HG02798 (cell line): ENCODE results near the gene TRAF2.

ENCODE experiments used
- ATAC-seq: cut with Tn5 transposase; IDR thresholded peaks from one replicate; pipeline ENCODE4 v1.9.1; 2021; ENCODE audit warnings: mild to moderate bottlenecking; ENCODE audit not compliant: unreplicated experiment, poor library complexity

The TRAF2 gene

DNA sequence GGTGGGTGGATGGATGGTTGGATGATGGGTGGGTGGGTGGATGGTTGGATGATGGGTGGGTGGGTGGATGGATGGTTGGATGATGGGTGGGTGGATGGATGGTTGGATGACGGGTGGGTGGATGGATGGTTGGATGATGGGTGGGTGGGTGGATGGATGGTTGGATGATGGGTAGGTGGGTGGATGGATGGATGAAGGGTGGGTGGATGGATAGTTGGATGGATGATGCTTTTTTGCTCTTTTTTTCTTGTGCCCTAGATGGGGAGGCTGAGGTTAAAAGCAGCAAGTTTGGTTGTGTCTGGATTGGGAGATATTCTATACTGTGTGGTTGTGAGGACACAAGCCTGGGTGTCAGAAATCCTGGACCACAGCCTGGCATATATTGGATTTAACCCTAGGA is 71.1 kb downstream of the TRAF2 start:
- no peak for ATAC-seq

DNA sequence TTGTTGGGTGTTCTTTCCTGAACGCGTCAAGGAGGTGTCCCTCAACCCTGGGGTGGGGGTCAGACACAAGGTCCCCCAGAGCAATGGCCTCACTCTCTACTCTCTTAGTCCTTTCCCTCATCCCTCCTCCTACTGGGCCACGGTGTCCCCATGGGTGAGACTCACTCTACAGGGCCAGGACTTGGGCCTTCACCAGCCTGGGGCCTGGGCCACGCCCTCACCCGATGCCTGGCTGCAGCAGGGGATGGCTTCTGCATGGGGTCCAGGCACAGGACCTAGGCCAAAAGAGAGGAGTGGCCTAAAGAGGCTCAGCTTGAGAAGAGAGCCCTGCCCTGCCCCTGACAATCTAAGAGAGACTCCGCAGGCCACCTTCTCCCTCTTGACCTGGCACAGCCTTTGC is 71.6 kb downstream of the TRAF2 start:
- ATAC-seq = no peak

DNA sequence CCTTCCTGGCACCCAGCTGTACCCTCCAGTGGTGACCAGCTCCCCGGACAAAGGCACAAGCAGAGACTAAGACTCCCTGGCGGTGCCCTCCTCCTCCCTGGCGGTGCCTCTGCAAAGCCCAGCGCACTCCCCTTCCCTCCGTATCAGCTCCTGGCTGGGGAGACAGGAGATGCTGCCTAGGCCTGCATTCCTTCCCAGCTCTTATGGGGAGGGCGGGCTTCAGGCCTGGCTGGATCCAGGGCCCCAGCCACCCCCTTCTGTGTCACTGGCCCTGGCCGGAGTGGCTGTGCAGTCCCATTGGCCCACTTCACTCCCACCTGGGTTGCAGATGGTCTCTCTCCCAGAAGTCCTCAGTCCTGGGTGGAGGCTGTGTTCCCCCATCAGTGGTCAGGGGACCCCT is 72.2 kb downstream of the TRAF2 start:
- ATAC-seq = no peak

DNA sequence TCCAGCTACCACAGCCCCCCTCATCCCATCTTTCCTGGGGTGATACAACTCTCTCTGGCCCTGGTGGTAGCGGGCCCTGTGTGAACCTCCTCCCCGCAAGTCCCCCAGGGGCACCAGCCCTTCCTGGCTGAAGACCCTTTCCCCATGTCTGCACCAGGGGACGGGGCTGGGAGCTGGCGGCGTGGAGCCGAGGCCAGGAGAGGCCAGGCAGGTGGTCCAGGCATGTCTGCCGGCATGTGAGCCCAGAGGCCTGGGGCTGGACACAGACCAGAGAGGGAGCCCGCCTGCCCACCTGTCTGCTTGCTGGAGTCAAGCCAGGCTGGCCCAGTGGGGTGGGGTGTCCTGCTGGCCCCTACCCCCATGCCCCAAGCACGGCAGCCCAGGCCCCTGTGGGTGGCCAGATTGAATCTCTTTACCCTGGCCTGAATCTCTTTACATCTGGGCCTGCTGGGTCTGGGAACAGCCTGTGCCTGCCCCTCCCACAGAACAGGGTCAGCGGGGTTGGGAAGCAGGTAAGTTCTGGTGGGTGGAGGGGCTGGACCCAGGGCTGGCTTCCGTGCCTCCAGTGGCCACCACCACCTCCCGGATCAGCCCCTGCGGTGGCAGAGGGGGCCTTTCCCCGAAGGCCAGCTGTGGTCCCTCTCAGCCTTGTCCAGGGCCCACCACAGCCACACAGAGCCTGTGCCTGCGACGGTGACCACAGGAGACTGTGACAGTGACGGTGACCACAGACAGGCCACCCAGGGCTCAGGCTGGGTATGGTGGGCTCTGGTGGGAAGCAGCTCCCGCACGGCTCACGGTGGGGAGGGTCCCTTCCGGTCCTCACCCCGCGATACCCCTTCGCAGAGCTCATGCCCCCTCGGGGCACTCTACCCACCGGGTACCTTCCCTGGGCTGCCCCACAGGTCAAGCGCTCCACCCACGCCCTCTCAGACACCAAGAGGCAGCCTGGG is 72.9 kb downstream of the TRAF2 start:
- no peak for ATAC-seq

DNA sequence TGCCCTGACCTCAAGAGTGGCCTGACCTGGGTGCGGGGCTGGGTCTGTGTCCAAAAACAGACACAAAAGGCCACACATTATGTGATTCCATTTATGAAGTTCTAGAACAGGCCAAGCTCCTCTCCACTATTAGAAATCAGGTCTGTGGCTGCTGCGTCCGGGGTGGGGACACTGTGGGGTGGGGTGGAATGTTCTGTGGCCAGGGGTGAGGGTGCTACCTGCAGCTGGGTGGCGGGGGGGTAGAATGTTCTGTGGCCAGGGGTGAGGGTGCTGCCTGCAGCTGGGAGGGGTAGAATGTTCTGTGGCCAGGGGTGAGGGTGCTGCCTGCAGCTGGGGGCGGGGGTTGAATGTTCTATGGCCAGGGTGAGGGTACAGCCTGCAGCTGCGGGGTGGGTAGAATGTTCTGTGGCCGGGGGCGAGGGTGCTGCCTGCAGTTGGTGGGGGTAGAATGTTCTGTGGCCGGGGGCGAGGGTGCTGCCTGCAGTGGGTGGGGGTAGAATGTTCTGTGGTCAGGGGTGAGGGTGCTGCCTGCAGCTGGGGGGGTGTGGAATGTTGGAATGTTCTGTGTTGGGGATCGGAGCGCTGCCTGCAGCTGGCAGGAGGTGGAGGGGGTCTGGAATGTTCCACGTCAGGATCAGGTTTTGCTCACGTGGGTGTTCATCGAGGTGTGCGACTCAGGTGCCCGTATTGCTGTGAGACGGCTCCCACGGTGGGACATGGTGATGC is 74.1 kb downstream of the TRAF2 start:
- ATAC-seq = no peak

DNA sequence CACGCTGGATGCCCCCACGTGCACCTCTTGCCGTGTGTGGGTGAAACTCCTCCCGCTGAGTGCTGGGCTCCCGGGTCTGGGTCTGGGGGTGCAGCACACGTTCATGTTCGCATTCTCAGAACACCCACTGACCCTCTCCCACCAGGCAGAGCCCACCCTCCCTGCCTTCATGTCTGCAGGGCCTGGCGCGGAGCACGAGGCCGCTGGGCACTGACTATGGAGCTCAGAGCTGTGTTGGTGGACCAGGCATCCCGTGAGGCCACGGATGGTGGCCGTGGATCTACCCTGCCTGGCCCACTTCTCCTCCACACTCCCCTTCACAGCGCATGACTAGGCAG is 74.6 kb downstream of the TRAF2 start:
- no peak for ATAC-seq

DNA sequence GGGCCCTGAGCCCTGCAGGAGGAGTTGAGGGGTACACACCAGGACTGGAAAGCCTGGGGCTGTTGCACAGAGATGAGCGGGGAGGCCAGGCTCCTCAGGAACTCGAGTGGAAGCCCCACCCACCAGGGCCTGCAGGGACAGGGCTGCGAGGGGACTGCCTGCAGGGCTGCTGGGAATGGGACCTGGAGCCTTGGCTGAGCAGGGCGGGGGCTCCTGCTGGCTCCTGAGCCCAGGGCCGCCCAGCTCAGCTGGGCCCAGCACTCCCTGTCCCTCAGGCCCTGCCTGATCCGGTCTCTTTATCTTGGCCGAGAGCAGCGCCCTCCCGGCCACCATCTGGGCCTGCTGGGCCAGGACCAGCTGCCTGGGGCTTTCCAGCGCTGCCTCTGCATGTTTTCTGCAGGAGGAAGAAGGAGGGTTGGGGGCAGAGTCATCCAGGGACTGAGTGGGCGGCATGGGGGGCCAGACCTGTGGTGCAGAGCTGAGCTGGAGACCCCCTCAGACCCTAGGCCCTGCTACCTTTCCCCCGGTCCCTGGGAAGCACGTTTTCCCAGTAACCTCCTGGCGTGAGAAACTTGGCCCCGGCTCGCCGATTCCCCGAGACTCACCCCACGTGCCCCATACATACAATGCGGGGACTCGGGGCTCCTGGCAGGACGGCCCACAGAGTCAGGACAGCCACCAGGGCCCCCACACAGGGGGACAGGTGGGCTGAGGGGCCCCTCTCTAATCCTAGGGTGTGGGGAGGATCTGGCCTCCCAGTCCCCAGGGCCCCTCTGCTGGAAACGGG is 75.2 kb downstream of the TRAF2 start:
- no peak for ATAC-seq

DNA sequence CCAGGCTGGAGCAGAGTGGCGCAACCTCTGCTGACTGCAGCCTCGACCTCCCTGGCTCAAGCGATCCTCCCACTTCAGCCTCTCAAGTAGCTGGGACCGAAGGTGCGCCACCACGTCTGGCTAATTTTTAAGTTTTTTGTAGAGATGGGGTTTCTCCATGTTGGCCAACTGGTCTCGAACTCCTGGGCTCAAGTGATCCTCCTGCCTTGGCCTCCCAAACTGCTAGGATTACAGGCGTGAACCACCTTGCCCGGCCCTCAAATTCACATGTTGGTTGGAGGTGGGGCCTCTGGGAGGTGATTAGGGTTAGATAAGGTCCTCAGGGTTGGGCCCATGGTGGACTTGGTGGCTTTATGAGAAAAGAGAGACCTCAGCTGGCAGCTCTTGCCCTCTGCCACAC is 75.8 kb downstream of the TRAF2 start:
- no peak for ATAC-seq

DNA sequence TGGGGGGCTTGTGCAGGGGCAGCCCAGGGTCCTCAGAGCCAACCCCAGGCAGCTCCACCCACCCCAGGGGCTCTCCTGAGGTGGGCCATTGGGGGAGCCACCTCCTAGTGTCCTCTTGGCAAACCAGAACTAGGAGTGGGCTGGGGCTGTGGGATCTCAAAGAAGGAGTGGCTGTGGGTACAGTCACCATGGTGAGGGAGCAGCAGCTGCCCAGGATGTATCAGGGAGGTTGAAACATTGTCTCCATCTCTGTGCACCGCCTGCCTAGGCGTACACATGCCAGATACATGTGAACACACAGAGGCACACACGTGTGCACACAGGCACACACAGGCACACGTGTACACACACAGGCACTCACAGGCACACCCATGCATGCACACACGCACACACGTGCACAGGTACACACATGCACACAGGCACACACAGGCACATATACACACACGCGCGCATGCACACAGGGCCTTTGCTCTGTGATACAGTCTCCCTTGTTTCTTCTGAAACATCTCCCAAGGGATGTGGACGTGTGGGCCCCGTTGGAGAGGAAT is 76.5 kb downstream of the TRAF2 start:
- ATAC-seq = no peak

DNA sequence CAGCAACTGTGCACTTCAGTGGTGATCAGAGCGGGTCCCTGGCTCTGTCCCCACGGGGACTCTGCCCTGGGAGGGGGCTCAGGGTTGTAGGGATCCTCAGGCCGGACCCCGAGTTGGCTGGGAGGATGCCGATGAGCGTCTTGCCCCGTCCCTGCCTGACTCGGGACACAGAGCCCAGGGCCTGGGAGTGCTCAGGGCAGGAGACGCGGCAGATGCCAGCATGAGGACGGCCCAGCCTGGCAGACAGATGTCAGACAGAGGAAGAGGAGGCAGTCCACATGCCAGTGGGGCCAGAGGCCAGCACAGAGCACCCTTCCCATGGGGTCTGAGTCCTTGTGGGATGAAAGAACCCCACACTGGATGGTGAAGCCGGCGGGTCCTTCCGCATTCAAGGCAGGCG is 77.0 kb downstream of the TRAF2 start:
- ATAC-seq = no peak

DNA sequence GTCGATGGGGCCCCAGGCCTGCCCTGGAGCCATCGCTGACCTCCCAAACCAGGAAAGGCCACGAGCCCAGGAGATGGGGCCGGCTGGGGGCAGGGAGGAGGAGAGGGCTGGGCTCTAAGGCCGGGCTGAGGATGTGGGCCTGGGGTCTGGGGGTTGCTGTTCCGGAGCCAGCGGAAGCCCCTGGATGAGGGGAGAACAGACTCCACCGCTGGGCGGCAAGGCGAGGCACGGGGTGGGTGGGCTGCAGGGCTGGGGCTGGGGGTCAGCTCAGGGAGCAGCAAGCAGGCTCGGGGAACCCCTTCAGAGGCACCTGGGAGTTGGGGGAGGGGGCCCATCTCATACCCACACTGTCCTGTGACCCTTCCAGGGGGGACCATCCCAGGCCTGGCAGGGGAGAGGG is 77.4 kb downstream of the TRAF2 start:
- ATAC-seq = no peak

DNA sequence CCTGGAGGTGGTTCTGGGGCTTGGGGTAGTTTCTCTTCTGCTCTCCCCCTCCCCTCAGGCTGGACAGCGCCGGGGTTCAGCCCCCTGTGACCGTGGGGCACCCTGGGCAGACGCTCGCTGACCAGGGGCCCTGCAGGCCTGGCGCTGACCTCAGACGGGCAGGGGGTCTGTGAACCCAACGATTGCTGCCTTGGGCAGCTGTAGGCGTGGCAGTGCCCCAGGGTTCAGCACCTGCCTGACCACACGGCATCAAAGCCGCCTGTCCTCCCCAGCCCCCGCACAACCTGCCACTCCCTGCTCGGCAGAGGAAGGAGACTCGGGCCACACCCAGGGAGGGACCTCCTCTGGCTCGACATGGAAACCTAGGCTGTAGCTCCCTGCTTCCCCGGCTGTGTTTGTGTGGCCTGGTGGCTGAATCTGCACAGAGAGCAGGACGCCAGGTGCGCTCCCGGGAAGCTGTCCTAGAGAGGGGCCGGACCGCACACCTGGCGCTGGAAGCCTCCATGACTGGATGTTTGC is 77.9 kb downstream of the TRAF2 start:
- no peak for ATAC-seq

DNA sequence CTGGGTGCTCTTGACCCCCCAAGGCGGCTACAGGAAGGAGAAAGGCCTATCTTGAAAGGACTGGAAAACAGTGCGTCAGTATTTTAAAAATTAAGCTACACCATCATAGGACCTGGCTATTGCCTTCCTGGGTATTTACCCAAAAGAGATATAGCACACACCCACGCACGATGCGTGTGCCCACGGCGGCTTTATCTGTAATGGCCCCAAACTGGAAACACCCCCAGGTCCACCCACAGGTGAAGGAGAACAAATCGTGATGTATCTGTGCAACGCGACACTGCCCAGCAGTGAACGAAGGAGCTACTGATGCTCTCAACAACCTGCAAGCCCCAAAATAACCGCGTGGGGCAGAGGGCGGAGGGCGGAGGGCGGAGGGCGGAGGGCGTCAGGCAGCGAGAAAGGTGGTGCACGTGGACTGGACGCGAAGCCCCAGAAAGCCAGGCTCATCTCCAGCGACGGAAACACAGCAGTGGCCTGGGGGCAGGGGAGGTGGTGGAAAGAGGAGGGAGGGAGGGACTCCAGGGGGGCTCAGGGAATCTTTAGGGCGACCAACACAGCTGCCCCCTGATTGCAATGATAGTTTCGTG is 78.6 kb downstream of the TRAF2 start:
- no peak for ATAC-seq

DNA sequence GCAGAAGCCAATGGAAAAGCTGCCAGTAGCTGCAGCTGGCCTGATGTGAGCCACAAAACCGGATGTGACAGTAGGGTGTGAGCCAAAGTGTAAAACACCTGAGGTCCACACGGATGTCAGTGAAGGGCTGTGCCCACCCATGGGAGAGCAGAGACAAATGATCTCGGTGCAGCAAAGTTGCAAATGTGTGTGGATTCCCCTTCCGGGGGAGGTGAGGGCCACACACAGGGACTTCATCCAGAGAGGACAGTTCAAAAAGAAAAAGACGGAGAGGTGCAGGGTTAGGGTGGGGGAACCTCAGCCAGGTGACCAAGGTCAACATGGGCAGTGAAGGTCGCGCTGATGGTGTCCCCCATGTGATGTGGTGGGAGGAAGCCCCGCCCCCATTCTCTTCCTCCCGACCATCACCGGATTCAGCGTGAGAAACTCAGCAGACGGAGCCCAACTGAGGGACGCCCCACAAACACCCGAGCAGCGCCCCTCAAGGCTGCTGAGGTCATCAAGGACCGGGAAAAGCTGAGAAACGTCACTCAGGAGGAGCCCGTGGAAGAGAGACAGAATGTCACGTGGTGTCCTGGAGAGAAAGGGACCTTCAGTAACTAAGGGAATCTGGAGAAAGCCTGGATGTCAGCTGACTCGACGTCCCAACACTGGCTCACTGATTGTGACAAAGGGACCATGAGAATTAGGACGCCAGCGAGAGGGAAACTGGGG is 79.6 kb downstream of the TRAF2 start:
- ATAC-seq = no peak

DNA sequence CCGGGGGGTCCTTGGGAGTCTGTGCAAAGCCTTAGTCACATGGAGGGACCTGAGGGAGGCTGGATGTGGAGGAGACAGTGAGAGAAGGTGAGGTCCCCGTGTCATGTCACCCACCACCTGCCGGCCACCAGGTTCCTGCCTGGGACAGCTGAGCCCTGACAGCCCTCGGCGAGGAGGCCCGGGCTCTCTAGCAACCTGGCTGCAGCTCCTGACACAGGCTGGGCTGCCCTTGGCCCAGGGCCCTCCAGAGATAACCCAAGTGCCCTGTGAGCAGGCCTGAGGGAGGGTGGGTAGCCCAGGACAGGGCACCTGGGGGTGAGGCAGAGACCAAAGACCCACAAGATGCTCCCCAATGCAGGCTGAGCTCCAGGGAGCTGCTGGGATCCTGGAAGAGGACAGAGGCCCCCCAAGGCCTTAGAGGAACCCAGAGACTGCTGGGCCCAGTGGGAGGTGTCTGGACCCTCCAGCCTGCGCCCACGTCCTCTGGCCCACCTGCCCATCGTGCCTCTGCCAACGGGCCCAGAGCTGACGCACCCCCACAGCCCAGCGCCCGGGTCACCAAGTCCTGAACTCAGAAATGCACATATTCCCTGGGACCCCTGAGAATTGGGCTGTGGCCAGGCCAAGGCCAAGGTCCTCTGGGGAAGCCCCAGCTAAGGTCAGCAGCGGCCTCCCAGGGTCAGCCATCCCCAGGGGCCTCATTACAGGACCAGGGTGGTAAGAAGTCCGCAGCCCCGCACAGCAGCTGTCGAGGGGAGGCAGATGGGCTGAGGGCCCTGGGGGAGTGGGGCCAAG is 82.2 kb downstream of the TRAF2 start:
- ATAC-seq = no peak

DNA sequence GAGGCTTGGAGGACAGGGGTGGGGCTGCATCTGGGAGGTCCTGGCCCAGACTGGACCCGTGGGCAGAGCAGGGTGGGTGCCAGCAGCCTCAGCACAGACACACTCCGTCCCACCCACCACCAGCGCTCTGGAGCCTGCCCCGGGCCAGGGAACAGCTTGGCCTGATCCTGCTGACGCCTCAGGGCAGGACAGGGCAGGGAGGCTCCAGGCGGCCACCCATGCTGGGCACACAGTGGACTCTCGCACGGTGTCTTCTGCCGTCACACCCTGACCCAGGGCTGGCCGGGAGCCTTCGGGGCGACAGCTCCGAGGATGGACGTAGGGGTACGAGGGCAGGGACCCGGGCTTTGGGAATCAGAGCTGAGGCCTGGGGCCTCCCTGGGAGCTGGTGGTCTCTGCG is 82.8 kb downstream of the TRAF2 start:
- ATAC-seq = no peak

DNA sequence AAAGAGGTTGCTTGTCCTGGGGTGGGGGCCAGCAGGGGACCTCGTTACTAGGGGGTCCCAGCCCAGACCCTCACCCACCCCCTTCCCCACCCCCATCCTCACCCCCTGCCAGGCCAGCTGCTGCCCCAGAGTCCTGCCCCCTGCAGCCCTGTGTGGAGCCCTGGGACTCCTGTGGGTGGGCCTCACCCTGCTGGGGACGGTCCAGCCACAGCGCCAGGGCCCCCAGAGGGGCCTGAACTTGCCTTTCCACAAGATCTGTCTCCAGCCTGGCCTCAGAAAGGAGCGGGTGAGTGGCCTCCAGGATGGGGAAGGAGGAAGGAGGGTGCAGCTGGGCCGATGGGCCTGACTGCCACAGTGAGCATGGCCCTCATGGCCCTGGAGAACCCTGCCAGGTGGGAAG is 83.5 kb downstream of the TRAF2 start:
- no peak for ATAC-seq

DNA sequence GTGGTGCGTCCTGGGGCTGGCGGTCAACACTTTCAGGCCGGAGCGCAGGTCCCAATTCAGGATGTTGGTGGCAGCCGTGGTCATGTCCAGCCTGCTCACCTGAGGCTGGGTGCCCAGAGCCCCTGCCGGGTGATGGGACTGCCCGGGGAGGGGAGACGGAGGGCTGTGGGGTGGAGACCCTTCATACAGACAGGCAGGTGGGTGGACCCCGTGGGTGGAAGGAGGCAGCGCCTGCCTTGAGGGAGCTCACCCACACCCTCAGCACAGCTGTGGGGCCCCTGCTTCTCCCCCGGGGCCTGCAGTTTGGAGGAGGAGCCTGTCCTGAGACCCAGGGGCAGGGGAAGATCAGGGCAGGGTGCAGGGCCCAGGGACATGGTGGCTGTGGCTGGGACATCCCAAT is 84.0 kb downstream of the TRAF2 start:
- no peak for ATAC-seq

DNA sequence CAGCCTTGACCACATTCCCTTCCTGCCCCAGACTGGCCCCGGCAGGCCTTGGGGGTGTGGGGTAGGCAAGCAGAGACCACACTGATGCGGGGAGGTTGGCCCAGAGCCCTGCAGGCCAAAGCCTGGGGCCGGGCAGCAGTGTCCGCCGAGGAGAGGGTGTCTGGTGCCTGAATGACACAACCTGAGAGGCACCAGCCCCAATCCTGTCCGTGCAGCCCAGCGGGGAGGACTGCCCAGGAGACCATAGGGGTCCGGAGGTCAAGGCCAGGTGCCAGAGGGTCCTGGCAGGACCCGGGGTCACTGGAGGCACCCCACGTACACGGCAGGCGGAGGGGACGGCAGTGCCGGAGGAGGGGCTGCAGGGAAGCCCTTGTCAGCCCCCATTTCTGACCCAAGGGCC is 85.4 kb downstream of the TRAF2 start:
- no peak for ATAC-seq
